ENCODE measurements around the gene FANCM. TPM values are rescaled to one million over a fixed set of nuclear protein-coding genes. Genes with fewer than 3 reads are reported as not detected.

FANCM gene
- total RNA-seq, 1 donor from 2014 or later: 11.6 TPM

DNA sequence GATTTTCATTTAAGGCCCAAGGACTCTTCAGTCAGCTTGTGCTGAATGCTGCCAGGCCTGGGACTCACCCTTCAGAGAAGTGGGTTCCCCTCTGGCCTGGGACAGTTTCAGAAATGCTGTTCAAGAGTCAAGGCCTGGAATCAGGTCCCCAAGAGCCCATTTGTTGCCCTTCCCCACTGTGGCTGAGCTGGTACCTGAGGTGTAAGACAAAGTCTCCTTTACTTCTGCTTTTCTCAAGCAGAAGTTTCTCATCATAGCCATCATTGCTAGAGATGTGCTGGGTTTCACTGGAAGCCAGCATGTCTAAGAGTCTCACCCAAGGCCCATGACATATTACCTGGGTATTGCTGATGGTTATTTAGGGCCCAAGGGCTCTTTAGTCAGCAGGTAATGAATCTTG, 8.9 kb downstream of the FANCM start:
- no peak overlapping the region for H3K27ac Mint-ChIP-seq
- H3K9me3 Mint-ChIP-seq (ENCODE audit: low read depth): no peaks in the 10 kb centered on the region
- H3K4me1 Mint-ChIP-seq (ENCODE audit: low read depth): no peaks in the 10 kb centered on the region
- no peaks in the 10 kb centered on the region for H3K27me3 Mint-ChIP-seq
- DNase-seq (ENCODE audit: low spot score, unreplicated experiment): no peak
- peaks cover 10% of the 10 kb centered on the region for H3K36me3 Mint-ChIP-seq (ENCODE audit: insufficient read depth)
- TF ChIP-seq, protein P1, sequence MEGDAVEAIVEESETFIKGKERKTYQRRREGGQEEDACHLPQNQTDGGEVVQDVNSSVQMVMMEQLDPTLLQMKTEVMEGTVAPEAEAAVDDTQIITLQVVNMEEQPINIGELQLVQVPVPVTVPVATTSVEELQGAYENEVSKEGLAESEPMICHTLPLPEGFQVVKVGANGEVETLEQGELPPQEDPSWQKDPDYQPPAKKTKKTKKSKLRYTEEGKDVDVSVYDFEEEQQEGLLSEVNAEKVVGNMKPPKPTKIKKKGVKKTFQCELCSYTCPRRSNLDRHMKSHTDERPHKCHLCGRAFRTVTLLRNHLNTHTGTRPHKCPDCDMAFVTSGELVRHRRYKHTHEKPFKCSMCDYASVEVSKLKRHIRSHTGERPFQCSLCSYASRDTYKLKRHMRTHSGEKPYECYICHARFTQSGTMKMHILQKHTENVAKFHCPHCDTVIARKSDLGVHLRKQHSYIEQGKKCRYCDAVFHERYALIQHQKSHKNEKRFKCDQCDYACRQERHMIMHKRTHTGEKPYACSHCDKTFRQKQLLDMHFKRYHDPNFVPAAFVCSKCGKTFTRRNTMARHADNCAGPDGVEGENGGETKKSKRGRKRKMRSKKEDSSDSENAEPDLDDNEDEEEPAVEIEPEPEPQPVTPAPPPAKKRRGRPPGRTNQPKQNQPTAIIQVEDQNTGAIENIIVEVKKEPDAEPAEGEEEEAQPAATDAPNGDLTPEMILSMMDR (IDR thresholded peaks at IDR 0.05; ENCODE audit: unreplicated experiment): no peak
- no peak overlapping the region for H3K4me3 Mint-ChIP-seq (ENCODE audit: low read depth)

DNA sequence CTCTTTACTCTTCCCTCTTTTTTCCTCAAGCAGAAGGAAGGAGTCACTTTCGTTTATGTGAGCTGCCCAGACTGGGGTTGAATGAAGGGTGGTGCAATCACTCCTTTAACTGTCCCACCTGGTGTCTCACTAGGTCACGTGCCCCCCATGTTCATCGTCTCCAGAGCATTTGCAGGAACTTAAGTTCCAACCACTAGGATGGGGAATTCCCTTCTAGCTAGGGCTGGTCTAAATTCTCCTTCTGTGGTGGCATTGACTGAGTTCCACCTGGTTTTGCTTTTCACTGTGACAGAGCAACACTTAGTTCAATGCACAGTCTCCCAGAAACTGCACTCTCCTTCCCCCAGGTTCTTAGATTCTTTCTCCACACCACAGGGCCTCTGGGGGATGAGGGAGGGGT, 9.5 kb downstream of the FANCM start:
- H3K36me3 Mint-ChIP-seq (ENCODE audit: insufficient read depth): peaks cover 10% of the 10 kb centered on the region
- H3K27ac Mint-ChIP-seq: no peak overlapping the region
- H3K4me3 Mint-ChIP-seq (ENCODE audit: low read depth): no peak overlapping the region
- H3K4me1 Mint-ChIP-seq (ENCODE audit: low read depth): no peaks in the 10 kb centered on the region
- no peak for DNase-seq (ENCODE audit: low spot score, unreplicated experiment)
- H3K9me3 Mint-ChIP-seq (ENCODE audit: low read depth): no peaks in the 10 kb centered on the region
- TF ChIP-seq, protein P1 (IDR thresholded peaks at IDR 0.05; ENCODE audit: unreplicated experiment): no peak
- H3K27me3 Mint-ChIP-seq: no peaks in the 10 kb centered on the region

DNA sequence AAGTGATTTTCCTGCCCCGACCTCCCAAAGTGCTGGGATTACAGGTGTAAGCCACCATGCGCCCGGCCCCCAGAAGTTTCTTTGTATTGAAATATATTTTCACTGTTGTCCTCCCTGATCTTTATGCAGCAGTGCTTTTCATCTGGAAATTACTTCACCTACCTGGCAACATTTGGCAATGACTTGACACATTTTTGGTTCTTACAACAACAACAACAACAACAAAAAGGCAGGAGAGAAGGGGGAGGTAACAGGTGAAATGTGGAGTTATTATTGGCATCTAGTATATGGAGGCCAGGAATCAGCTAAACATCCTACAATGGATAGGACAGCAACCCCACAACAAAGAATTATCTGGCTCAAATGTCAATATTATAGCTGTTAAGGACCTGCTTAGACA, 13.9 kb downstream of the FANCM start:
- Mint-ChIP-seq H3K4me1 (ENCODE audit: low read depth) (peaks cover 4% of the 10 kb centered on the region), H3K27ac (peak overlapping the region; percentile 19), H3K9me3 (ENCODE audit: low read depth) (no peaks in the 10 kb centered on the region), H3K4me3 (ENCODE audit: low read depth) (no peak overlapping the region), H3K36me3 (ENCODE audit: insufficient read depth) (peaks cover 11% of the 10 kb centered on the region), H3K27me3 (no peaks in the 10 kb centered on the region)
- no peak for DNase-seq (ENCODE audit: low spot score, unreplicated experiment)
- TF ChIP-seq, protein P1 (IDR thresholded peaks at IDR 0.05; ENCODE audit: unreplicated experiment): no peak

DNA sequence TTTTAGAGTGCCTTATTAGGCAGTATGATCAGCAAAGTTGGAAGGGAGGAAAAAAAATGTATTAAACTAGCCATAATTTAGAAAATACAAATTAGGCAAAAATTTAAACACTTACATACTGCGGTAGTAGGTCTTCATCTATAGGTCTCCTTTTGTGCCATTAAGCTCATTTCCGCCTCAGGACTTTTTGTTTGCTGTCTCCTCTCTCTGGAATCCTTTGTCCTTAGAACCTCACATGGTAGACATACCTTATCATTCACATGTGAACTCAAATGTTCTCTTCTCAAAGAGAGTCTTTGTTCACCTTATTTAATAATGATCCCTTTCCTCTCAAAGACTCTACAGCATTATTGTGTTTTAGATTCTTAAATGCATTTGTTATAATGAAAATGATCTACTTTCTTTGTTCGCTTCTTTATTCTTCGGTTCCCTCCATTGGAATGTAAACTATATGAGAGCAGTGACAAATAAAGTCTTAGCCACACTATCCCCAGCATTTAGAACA, 14.7 kb downstream of the FANCM start:
- peaks cover 6% of the 10 kb centered on the region for H3K36me3 Mint-ChIP-seq (ENCODE audit: insufficient read depth)
- no peak overlapping the region for H3K4me3 Mint-ChIP-seq (ENCODE audit: low read depth)
- H3K27ac Mint-ChIP-seq: no peak overlapping the region

DNA sequence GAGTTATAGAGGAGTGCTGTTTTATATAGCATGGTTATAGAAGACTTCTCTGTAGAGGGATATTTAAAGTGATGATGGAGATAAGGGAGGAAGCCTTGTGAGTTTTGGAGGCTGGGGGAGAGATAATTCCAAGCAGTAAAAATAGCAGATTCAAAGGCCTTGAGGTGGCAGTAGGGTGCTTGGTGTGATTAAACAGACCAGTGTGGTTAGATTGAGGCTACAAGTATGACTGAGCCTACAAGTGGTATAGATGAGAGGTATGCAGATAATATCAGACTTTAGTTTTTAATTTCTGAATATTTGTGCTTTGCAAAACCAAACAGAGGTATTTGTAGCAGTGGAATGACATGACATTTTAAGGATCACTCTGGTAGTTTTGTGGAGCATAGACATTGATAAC, 20.3 kb downstream of the FANCM start:
- Mint-ChIP-seq H3K36me3 (ENCODE audit: insufficient read depth) (no peaks in the 10 kb centered on the region), H3K27me3 (no peaks in the 10 kb centered on the region), H3K9me3 (ENCODE audit: low read depth) (no peaks in the 10 kb centered on the region), H3K4me3 (ENCODE audit: low read depth) (no peak overlapping the region), H3K27ac (no peak overlapping the region), H3K4me1 (ENCODE audit: low read depth) (no peaks in the 10 kb centered on the region)
- no peak for DNase-seq (ENCODE audit: low spot score, unreplicated experiment)
- TF ChIP-seq, protein P1 (IDR thresholded peaks at IDR 0.05; ENCODE audit: unreplicated experiment): no peak

More for the DNA sequence above, 14.7 kb downstream of the FANCM start:
- Mint-ChIP-seq H3K4me1 (ENCODE audit: low read depth) (peaks cover 4% of the 10 kb centered on the region), H3K27me3 (no peaks in the 10 kb centered on the region), H3K9me3 (ENCODE audit: low read depth) (no peaks in the 10 kb centered on the region)
- DNase-seq (ENCODE audit: low spot score, unreplicated experiment): no peak
- TF ChIP-seq, protein P1 (IDR thresholded peaks at IDR 0.05; ENCODE audit: unreplicated experiment): no peak
